HG02588 (cell line): ENCODE results near the gene GARS1.

ENCODE experiments used
- ATAC-seq: cut with Tn5 transposase; IDR thresholded peaks from one replicate; pipeline ENCODE4 v1.9.1; 2021; ENCODE audit warnings: mild to moderate bottlenecking, moderate library complexity; ENCODE audit not compliant: unreplicated experiment

The GARS1 gene

GRCh38 chr7:30678805-30679204, 84.1 kb downstream of the GARS1 start:
- no peak for ATAC-seq

GRCh38 chr7:30679664-30680063, 85.0 kb downstream of the GARS1 start:
- no peak for ATAC-seq

- no peak for ATAC-seq
Measured at GRCh38 chr7:30681331-30681797, 86.7 kb downstream of the GARS1 start.

- no peak for ATAC-seq
Measured at GRCh38 chr7:30681815-30682211, 87.1 kb downstream of the GARS1 start.

- ATAC-seq = no peak
Measured at GRCh38 chr7:30682212-30683083, 87.8 kb downstream of the GARS1 start, which contains the start of gene CRHR2. CRHR2 (minus strand) TSS chr7:30682456; CDS start chr7:30682280, 176 bp downstream.

- no peak for ATAC-seq
Measured at GRCh38 chr7:30683306-30683705, 88.6 kb downstream of the GARS1 start.
